ENCODE data around the gene ANKRD22.

ANKRD22 gene

GRCh38 chr10:88835096-88835909, 16.3 kb downstream of the ANKRD22 start:
- DNase-seq, result peak; percentile 84

- no peak for DNase-seq
Observed at GRCh38 chr10:88833723-88834122, 17.9 kb downstream of the ANKRD22 start.

GRCh38 chr10:88833156-88833555, 18.5 kb downstream of the ANKRD22 start:
- DNase-seq, result no peak

GRCh38 chr10:88832376-88832775, 19.3 kb downstream of the ANKRD22 start:
- DNase-seq, result no peak

- DNase-seq, result peak; percentile 44
Observed at GRCh38 chr10:88831709-88832108, 19.9 kb downstream of the ANKRD22 start.

GRCh38 chr10:88830643-88831268, 20.9 kb downstream of the ANKRD22 start:
- no peak for DNase-seq

- no peak for DNase-seq
Observed at GRCh38 chr10:88828310-88828709, 23.3 kb downstream of the ANKRD22 start.

GRCh38 chr10:88827671-88828070, 24.0 kb downstream of the ANKRD22 start:
- DNase-seq, result no peak

GRCh38 chr10:88826388-88826787, 25.3 kb downstream of the ANKRD22 start:
- DNase-seq, result no peak

- no peak for DNase-seq
Observed at GRCh38 chr10:88820748-88821401, 30.8 kb downstream of the ANKRD22 start.

GRCh38 chr10:88819290-88819689, 32.4 kb downstream of the ANKRD22 start:
- no peak for DNase-seq

- no peak for DNase-seq
Observed at GRCh38 chr10:88813200-88813599, 38.4 kb downstream of the ANKRD22 start.

- no peak for DNase-seq
Observed at GRCh38 chr10:88810196-88810961, 41.3 kb downstream of the ANKRD22 start.

GRCh38 chr10:88809621-88810020, 42.0 kb downstream of the ANKRD22 start:
- no peak for DNase-seq

GRCh38 chr10:88805924-88806323, 45.7 kb downstream of the ANKRD22 start:
- DNase-seq, result no peak

GRCh38 chr10:88805361-88805760, 46.3 kb downstream of the ANKRD22 start:
- no peak for DNase-seq

GRCh38 chr10:88804083-88804812, 47.4 kb downstream of the ANKRD22 start:
- no peak for DNase-seq

- DNase-seq, result no peak
Observed at GRCh38 chr10:88803641-88804040, 48.0 kb downstream of the ANKRD22 start.

- DNase-seq, result no peak
Observed at GRCh38 chr10:88802523-88803285, 48.9 kb downstream of the ANKRD22 start, which contains the start of gene LIPM. Gene LIPM (plus strand): TSS chr10:88802730. CDS start chr10:88802897, 167 bp downstream.

- no peak for DNase-seq
Observed at GRCh38 chr10:88800152-88801125, 51.2 kb downstream of the ANKRD22 start.
